GM18909 (cell line): Measurements from ENCODE around the gene ONECUT1.
A peak's percentile ranks its signal among the peaks of the same experiment; 100 is the strongest.

Experiments used
- ATAC-seq: cut with Tn5 transposase; IDR thresholded peaks from one replicate; pipeline ENCODE4 v1.9.1; 2021; ENCODE audit warnings: mild to moderate bottlenecking; ENCODE audit not compliant: unreplicated experiment, poor library complexity

ONECUT1 gene

DNA sequence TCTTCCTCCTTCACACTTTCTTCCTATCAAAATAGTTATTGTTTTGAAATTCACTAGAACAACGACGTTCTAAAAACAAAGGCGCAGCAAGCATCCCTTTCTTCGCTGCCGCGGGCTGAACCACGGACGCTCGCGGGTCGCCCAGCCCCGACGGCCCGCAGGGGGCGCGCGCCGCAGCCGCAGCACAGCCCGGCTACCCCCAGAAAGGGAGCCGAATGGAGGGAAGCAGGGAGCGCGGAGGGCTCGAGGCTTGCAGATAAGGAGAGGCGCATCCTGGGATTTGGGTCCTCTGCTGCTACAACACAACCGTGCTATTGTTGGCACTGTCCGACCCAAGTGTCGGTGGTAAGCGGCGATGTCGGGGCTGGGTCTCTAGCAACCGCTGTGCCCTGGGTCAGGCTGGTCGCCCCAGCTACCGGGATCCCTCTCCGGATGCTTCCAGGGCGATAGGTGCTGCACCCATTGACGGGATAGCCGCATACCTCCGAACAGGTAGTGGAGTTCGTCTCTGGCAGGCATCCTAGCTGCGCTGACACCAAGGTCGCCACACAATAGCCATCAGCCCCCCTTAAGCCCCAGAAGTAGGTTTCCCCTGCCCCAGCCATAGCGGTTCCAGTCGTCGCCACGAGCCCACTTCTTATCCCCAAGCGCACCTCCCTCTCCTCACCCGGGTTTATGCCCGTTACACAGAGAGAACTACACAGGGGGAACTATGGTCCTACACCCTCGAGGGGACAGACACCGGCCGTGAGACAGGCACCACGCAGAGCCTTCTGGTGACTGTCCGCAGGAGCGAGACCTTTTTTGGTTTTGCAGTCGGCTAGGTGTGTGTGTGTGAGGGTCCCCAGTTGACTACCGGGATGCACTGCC lies 6.0 kb downstream of the ONECUT1 start:
- no peak for ATAC-seq

DNA sequence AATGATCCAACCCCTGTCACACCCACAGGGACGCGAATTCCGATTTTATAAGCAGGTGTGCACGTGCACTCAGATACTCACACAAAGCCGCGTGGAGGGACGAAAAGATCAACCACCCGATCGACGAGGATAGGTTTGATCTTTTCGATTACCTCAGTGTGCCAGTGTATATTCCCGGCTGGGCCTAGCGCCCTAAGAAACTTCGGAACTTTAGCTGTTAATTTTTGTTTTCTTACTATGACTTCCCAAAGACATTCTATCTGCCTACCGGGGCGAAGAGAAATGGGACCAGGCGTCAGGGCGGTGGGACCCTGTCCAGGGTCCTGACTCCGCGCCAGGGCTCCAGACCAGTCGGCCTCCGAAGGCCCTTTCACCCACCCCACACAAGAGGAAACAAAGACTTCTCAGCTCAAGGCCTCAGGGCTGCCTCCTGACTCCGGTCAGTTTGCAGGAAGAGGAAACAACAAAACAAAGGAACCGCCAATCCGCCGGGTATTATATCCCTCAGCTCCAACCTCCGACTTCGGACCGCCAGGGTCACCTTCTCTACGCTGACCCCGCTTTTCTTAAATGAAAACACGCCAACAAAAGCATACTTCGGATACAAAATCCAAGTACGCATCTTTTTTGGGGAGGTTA lies 6.8 kb downstream of the ONECUT1 start:
- ATAC-seq, result no peak

GRCh38 chr15:52782514-52782913 lies 7.6 kb downstream of the ONECUT1 start:
- ATAC-seq, result no peak

DNA sequence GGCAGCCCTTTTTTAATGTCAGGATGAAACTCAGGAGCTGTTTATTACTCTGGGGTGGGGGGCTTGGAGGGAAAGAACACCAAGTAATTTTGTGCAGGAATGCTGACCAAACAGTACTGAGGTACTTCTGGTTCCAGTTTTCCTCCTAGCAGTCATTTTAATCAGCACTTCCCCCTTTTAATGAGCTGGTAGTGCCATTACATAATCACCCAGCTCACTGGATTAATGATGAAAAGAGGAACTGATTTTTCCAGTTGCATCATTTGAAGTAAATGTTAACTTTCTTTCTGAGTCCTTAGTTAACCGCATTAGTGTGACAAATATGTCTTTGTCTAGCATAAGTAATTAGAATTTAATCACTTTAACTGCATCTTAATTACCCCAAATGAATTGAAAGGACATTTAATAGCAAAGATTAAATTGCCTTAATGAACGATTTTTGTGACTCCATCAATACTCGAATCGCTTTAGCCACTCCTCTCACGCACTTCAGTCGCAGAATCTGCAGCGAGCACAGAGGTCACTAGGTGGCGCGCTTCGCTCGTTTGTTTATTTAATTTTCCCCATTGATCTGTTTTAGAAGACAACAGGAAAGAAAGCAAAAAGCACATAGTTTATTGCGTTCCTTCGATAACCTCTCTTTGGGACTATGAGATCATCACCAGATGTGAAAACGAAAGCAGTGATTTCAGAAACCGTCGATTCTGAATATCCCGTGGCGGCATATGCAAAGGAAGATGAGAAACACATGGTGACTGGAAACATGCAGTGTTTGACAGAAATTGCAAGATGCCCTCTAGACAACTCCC lies 9.8 kb downstream of the ONECUT1 start:
- peak; percentile 77 for ATAC-seq

DNA sequence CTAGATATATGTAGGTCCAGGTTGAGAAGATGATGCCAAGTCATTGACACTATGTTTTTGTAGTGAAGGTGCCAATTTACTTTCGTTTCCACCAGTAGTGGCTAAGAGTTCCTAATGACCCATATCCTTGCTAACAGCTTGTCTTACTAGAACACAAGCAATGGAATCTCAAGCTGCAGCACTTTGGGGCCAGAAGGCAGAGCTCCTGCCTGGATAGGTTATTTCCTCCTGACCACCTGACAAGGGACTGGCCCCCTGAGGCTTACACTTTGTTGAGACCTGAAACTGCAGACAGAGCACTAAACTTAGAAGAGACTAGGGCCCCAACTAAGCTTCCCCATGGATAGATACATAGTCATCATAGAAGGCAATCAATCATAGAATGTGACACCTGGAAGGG lies 11.7 kb downstream of the ONECUT1 start:
- no peak for ATAC-seq

- no peak for ATAC-seq
These were observed 17.4 kb downstream of the ONECUT1 start for GRCh38 chr15:52772766-52773165.

DNA sequence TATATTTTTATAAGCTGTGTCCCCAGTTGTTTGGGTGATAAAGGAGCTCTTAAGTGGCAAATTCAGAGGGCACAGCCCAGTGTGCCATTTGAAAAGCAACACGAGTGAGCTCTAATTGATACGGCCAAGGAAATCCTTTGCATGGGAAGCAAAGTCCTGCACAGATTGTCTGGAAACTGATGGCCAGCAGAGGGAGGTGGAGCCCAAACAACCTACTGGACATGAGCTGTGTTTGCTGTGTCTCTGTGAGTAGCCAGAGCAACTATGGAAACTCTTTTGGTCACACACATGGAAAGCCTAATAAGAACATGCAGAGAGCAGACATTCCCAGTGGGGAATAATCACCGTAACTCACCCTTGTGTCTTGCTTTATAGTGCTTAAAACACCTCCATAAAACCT lies 24.4 kb downstream of the ONECUT1 start:
- ATAC-seq, result no peak

- no peak for ATAC-seq
These were observed 25.4 kb downstream of the ONECUT1 start for GRCh38 chr15:52764731-52765130.

DNA sequence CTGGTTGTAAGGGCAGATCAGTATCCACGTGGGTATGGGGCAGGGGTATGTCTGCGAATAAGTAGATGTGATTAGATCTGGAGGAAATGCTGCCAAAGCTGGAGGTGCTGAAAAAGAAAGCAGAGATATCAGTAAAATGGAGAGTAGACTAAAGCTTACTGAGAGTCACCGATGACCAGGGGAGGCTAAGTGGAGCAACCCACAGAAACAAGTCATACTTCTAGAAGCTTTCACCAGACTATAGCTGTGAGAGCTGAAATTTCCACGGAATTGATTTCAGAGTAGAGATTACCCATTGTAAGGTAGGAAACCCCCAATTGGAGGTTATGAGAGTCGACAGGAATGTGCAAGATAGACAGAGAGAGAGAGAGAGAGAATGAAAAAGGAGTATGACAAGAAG lies 27.5 kb downstream of the ONECUT1 start:
- ATAC-seq, result no peak

DNA sequence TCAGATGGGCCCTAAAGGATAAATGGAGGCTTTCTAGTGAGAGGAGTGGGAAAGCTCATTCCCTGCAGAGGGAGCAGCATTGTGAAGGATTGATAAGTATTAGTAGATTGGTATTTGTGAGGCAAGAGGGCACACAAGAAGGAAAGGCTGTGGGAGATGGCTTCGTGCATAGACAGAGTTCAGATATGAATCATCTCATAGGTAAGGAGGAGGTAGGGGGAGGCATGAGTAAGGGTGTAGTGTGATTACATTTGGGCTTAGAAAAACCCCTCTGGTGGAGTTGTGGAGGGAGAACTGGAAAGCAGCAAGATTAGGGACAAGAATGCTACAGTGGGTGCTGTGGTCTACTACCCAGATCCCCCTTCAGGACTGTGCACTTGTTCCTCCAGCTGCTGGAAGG lies 29.6 kb downstream of the ONECUT1 start:
- ATAC-seq, result no peak

DNA sequence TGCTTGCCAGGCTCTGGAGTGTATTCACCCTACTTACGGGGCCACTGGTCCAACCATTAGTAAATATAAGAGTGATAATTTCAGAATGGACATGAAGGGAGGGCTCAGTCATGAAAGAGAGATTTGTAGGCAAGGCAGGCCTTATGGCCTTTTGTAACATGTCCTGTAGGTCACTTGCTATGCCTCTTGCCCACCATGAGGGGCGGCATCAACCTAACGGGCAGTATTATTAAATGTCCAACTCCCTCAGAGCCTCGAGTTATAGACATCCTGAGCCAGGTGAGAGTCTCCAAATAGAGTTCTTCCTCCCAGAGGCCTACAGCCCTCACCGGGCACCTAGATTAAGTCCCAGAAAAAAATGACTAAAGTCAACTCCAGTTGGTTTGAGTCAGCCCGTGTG lies 30.2 kb downstream of the ONECUT1 start:
- ATAC-seq, result no peak

GRCh38 chr15:52757496-52757895 lies 32.6 kb downstream of the ONECUT1 start:
- no peak for ATAC-seq

GRCh38 chr15:52751522-52751921 lies 38.6 kb downstream of the ONECUT1 start:
- no peak for ATAC-seq

- ATAC-seq, result no peak
These were observed 40.9 kb downstream of the ONECUT1 start for GRCh38 chr15:52749258-52749657.

GRCh38 chr15:52746162-52746757 lies 43.9 kb downstream of the ONECUT1 start:
- no peak for ATAC-seq

GRCh38 chr15:52745326-52746161 lies 44.6 kb downstream of the ONECUT1 start:
- ATAC-seq, result no peak

- no peak for ATAC-seq
These were observed 51.8 kb downstream of the ONECUT1 start for GRCh38 chr15:52738311-52738710.

- ATAC-seq, result no peak
These were observed 52.4 kb downstream of the ONECUT1 start for GRCh38 chr15:52737720-52738119.

DNA sequence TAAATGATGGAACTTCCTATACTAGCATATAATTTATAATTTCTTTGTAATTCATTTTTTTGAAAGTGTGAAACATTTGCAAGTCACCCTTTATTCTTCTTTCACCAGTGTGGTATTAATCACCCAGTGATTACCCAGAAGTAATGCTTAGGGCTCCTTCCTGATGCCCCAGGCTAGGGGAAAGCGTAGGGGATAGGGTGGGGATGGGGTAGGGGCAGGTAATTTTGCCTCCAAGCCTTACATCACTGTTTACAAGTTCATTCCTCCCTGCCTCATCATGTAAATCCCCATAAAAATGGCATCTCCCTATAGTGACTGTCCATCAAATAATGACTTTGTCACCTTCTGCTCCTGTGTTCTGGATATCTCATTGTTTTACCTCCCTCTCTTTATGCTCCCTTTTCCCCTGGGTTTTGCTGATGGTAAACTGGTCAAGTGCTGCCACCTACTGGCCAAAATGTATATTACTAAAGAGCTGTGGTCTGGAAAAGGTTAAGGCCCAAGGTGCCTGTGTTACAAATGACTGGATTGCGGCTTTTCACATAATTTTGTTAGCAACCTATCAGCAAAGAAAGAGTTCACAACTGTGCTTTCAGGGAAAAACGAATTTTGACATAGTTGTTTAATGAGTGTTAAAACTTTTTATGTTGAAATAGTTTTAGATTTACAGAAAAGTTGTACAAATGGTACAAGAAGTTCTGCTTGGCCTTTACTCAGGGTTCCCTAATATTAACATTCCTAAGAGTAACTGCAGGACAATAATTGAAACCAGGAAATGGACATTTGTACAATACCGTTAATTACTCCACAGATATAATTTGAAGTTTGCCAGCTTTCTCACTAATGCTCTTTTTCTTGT lies 54.7 kb downstream of the ONECUT1 start:
- ATAC-seq, result peak; percentile 81
